ENCODE measurements around the gene TSPAN9. TPM values are rescaled to one million over a fixed set of nuclear protein-coding genes. Genes with fewer than 3 reads are reported as not detected.

The TSPAN9 gene
- polyA plus RNA-seq (2011; rRNA removed) (16.1 and 20.1 TPM in 2 replicates), polyA plus RNA-seq (2017; fragmentation: RNase III; extraction: RNeasy Plus Mini Kit Qiagen cat#74134 plus additional on column Dnase treatment) (10.2 to 12.4 TPM (median 11.3 TPM) in 3 replicates), polyA minus RNA-seq (2011; rRNA and poly(A)+ RNA removed) (12.9 and 16.7 TPM in 2 replicates)
- 11.2 and 14.5 TPM in 2 replicates for polyA plus RNA-seq (2012; cell fraction: cytosol; rRNA removed)
- 20.0 and 20.1 TPM in 2 replicates for polyA plus RNA-seq (2012; cell fraction: nucleus; rRNA removed)

GRCh38 chr12:3076730-3077571, at the start of gene TSPAN9:
Gene TSPAN9, plus strand, starts transcription at chr12:3077379. Its CDS starts 123,815 bp downstream, at chr12:3201194.
- peak within 1 kb of the TSS; percentile 87 for H3K4me3 ChIP-seq
- peak within 1 kb of the TSS; percentile 83 to 87 for H3K27ac ChIP-seq
- DNase-seq (ENCODE audit: low read depth in 1 of 2, low spot score in 1 of 2) (peak; percentile 74 to 83), ATAC-seq (peak; percentile 86 to 92), FAIRE-seq (no peak)
- peak within 1 kb of the TSS; percentile 94 for H3K4me2 ChIP-seq
- CTCF ChIA-PET, result interaction anchor here (1.0 to 10.6 kb wide), 4 partner anchors 9 to 198 kb away, joined by 3 to 127 read pairs (median 32); no protein-coding TSS in a partner anchor
- TF ChIP-seq BCL3 (IDR thresholded peaks at IDR 0.05) (peak; percentile 74; the same call in 1 of the 3 replicates), GATA3 (IDR thresholded peaks at IDR 0.05; ENCODE audit: borderline replicate concordance) (no peak), ZNF302 (CRISPR knock-in tag; IDR thresholded peaks at IDR 0.05) (no peak), MAFK (IDR thresholded peaks at IDR 0.05; ENCODE audit: partially characterized antibody) (no peak), HOXB5 (CRISPR knock-in tag; IDR thresholded peaks at IDR 0.05) (0 out of 2 replicates have a peak, but pooled peaks have one; percentile 12), PHF8 (IDR thresholded peaks at IDR 0.05; ENCODE audit: borderline replicate concordance, low read depth) (peak; percentile 87), RCOR1 (IDR thresholded peaks at IDR 0.05; ENCODE audit: low read depth, low read length) (no peak), ZSCAN20 (CRISPR knock-in tag; IDR thresholded peaks at IDR 0.05) (no peak), SMC3 (IDR thresholded peaks at IDR 0.05) (no peak), FOSB (CRISPR knock-in tag; IDR thresholded peaks at IDR 0.05) (no peak), CBX2 (IDR thresholded peaks at IDR 0.05; ENCODE audit: borderline replicate concordance, low read depth) (no peak), JUN (IDR thresholded peaks at IDR 0.05) (peak; percentile 53 to 81; a peak in 4 of 5 replicates), PBX3 (IDR thresholded peaks at IDR 0.05) (no peak), ATOH8 (CRISPR knock-in tag; IDR thresholded peaks at IDR 0.05; ENCODE audit: low read depth) (no peak), RAD21 (conservative IDR thresholded peaks at IDR 0.05 in 1 of 2, IDR thresholded peaks at IDR 0.05 in 1 of 2) (no peak), MAX (IDR thresholded peaks at IDR 0.05) (peak; percentile 72), E2F6 (IDR thresholded peaks at IDR 0.05; ENCODE audit: borderline replicate concordance, low read depth) (peak; percentile 65; the same call in 1 of the 2 replicates), EHMT2 (IDR thresholded peaks at IDR 0.05; ENCODE audit: low read depth) (no peak), HDAC2 (IDR thresholded peaks at IDR 0.05) (no peak), CEBPB (IDR thresholded peaks at IDR 0.05) (no peak), POLR2A (IDR thresholded peaks at IDR 0.05; ENCODE audit: low read length) (peak; percentile 89), HMGXB4 (CRISPR knock-in tag; IDR thresholded peaks at IDR 0.05; ENCODE audit: borderline replicate concordance) (no peak)
- no peaks in the 10 kb centered on the region for H3K9me3 ChIP-seq
- peaks cover 11% of the 10 kb centered on the region; the same call in 2 of the 3 replicates for H3K4me1 ChIP-seq
- WGBS (ENCODE audit: missing lambda C conversion rate), result 11% methylated on average over 13 of the region's 95 CpGs
- POLR2A ChIA-PET, result interaction anchor here (0.7 kb wide), 1 partner anchor 36 kb away, joined by 4 read pairs; no protein-coding TSS in a partner anchor
